Spleen (tissue), 7 donors: ENCODE data around the gene BID.

Experiments used
- POLR2A ChIP-seq, 3 donors: fragments of 450-650 bp; IDR thresholded peaks; one replicate each; pipeline ENCODE4 v1.5.1; 2017; ENCODE audit warnings: antibody characterized with exemption in 3 of 3, mild to moderate bottlenecking in 1 of 3
- TF ChIP-seq, protein P1 (sequence below), 11 experiments: fragments of 200-600 bp in 7 of 11; fragments of 450-650 bp in 4 of 11; sonication (generic) in 4 of 11; IDR thresholded peaks in 8 of 11; conservative IDR thresholded peaks in 3 of 11; 1 replicate in 7 of 11; 2 replicates in 4 of 11; pipeline versions ENCODE4 v1.4.0 to v1.8.0; 2016 to 2021; ENCODE audit warnings: antibody characterized with exemption in 11 of 11, inconsistent platforms in 4 of 11, mild to moderate bottlenecking in 1 of 11
- donor health status: DM: no; HTN: no; CAD: no; lungs with moderate emphysema.
- donor health status: DM: no; HTN: no; CAD: no.
- donor health status: DM: no; HTN: no; CAD: no.

DNA sequence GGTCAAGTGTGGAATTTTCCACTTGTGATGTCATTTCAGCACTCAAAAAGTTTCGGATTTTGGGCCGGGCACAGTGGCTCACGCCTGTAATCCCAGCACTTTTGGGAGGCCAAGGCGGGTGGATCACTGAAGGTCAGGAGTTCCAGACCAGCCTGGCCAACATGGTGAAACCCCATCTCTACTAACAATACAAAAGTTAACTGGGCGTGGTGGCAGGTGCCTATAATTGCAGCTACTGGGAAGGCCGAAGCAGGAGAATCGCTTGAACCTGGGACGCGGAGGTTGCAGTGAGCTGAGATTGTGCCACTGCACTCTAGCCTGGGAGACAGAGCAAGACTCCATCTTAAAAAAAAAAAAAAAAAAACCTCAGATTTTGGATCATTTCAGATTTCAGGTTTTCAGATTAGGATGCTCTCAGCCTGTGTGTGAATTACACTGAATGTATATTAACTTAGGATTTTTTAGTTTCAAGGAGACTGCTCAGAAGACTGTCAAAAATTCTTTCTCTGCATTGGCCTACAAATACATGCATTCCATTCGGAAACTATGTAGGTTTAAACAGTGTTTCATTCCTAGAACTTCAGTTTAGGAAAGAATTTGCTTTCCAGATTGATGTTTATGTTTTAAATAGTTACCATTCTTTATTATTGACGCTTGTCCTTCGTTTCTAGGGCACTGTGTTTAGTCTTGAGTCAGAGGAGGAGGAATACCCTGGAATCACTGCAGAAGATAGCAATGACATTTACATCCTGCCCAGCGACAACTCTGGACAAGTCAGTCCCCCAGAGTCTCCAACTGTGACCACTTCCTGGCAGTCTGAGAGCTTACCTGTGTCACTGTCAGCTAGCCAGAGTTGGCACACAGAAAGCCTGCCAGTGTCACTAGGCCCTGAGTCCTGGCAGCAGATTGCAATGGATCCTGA, 48.0 kb downstream of the BID start:
- TF ChIP-seq, protein P1, sequence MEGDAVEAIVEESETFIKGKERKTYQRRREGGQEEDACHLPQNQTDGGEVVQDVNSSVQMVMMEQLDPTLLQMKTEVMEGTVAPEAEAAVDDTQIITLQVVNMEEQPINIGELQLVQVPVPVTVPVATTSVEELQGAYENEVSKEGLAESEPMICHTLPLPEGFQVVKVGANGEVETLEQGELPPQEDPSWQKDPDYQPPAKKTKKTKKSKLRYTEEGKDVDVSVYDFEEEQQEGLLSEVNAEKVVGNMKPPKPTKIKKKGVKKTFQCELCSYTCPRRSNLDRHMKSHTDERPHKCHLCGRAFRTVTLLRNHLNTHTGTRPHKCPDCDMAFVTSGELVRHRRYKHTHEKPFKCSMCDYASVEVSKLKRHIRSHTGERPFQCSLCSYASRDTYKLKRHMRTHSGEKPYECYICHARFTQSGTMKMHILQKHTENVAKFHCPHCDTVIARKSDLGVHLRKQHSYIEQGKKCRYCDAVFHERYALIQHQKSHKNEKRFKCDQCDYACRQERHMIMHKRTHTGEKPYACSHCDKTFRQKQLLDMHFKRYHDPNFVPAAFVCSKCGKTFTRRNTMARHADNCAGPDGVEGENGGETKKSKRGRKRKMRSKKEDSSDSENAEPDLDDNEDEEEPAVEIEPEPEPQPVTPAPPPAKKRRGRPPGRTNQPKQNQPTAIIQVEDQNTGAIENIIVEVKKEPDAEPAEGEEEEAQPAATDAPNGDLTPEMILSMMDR (IDR thresholded peaks at IDR 0.05 in 8 of 11, conservative IDR thresholded peaks at IDR 0.05 in 3 of 11): no peak
- TF ChIP-seq POLR2A (IDR thresholded peaks at IDR 0.05): no peak
